Endodermal cell (in vitro differentiated cells): ENCODE measurements around the gene CH25H. TPM values are rescaled to one million over a fixed set of nuclear protein-coding genes. Genes with fewer than 3 reads are reported as not detected.
"Not testable (repeated sequence)": the region's sequence is repeated elsewhere in the genome, so short reads cannot be mapped to it uniquely, and the experiment has no call there.

Source experiments
- DNase-seq: peaks from one replicate; pipeline ENCODE4 v3.0.0-alpha.2; 2017
- H3K27ac ChIP-seq: 2 replicates; pipeline ENCODE4 v1.5.1; 2013; ENCODE audit warnings: mild to moderate bottlenecking, low read depth, low read length, moderate library complexity
- H3K27me3 ChIP-seq: 2 replicates; pipeline ENCODE4 v1.6.1; 2013; ENCODE audit warnings: mild to moderate bottlenecking, low read length, moderate library complexity; ENCODE audit not compliant: insufficient read depth, control insufficient read depth, poor library complexity, severe bottlenecking
- H3K36me3 ChIP-seq: 2 replicates; pipeline ENCODE4 v1.7.0; 2013; ENCODE audit warnings: mild to moderate bottlenecking, low read length, moderate library complexity; ENCODE audit not compliant: control insufficient read depth, insufficient read depth
- H3K4me1 ChIP-seq: one replicate; pipeline ENCODE4 v1.7.0; 2013; ENCODE audit warnings: low read length; ENCODE audit not compliant: control insufficient read depth, insufficient read depth
- H3K4me3 ChIP-seq: 2 replicates; pipeline ENCODE4 v1.5.1; 2013; ENCODE audit warnings: mild to moderate bottlenecking, low read length, moderate library complexity
- H3K9ac ChIP-seq: 2 replicates; pipeline ENCODE4 v1.6.1; 2013; ENCODE audit warnings: mild to moderate bottlenecking, low read length, moderate library complexity; ENCODE audit not compliant: poor library complexity, severe bottlenecking; ENCODE audit errors: extremely low read depth
- H3K9me3 ChIP-seq: 2 replicates; pipeline ENCODE4 v1.6.1; 2013; ENCODE audit warnings: mild to moderate bottlenecking, low read length, moderate library complexity; ENCODE audit not compliant: control insufficient read depth
- H3K27ac Mint-ChIP-seq: 2 replicates; pipeline ENCODE4 v1.8.0; 2020; ENCODE audit warnings: mixed read lengths
- H3K27me3 Mint-ChIP-seq: 2 replicates; pipeline ENCODE4 v1.8.0; 2021; ENCODE audit warnings: mild to moderate bottlenecking, mixed read lengths; ENCODE audit not compliant: insufficient read depth
- H3K36me3 Mint-ChIP-seq: 2 replicates; pipeline ENCODE4 v1.8.0; 2020; ENCODE audit warnings: low read depth, mixed read lengths
- H3K4me1 Mint-ChIP-seq: 2 replicates; pipeline ENCODE4 v1.8.0; 2020; ENCODE audit warnings: mixed read lengths
- H3K4me3 Mint-ChIP-seq: 2 replicates; pipeline ENCODE4 v1.8.0; 2020; ENCODE audit warnings: mild to moderate bottlenecking, moderate library complexity, mixed read lengths
- H3K9me3 Mint-ChIP-seq: 2 replicates; pipeline ENCODE4 v1.8.0; 2020; ENCODE audit warnings: mild to moderate bottlenecking, mixed read lengths
- CTCF ChIP-seq: fragments of 200-600 bp; sonication (generic); conservative IDR thresholded peaks from 2 replicates; pipeline ENCODE4 v1.5.0; 2021; ENCODE audit warnings: antibody characterized with exemption, mild to moderate bottlenecking
- WGBS, 2 experiments: methylation state at CpG; one replicate each; pipeline versions ENCODE4 v1.1.5 to v1.1.7; 2013; ENCODE audit warnings: missing lambda C conversion rate in 2 of 2, mixed read lengths in 1 of 2; ENCODE audit not compliant: insufficient coverage in 1 of 2, insufficient read length in 1 of 2; 5-methylcytosine and 5-hydroxymethylcytosine counted together
- total RNA-seq, 2 donors: library from RNA; stranded (reverse); fragmentation: NEBNext Ultra II Directional in 1 of 2; extraction: Animal tissue kit (Norgen Biotek cat#: 25700) in 1 of 2; gene quantifications; 2 replicates in 1 of 2; 3 replicates in 1 of 2; pipeline ENCODE4 v1.2.1, GENCODE V29; 2021

CH25H gene
- total RNA-seq, 2 donors from 2014 or later = not detected

DNA sequence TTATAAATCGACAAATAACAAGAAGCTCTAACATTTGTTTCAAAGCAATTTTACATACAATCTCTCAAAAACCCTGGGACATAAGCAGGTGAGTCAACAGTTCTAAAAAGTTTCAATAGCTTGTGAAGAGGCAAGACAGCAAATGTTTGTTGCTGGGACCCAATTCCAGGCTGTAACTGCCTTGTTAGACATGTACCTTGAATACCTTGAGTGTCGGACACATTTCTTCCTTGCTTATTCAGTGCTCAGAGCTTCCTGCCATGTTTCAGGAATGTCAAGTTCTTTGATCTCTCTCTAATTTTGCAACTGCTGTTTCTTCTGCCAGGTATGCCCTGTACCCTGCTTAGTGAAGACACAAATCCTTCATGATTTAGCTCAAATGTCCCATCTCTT is 5.1 kb downstream of the CH25H start:
- DNase-seq = no peak
- H3K27ac Mint-ChIP-seq = no peak overlapping the region
- 63 to 64% methylated on average over 2 of the region's 2 CpGs for WGBS, 2 experiments
- Histone ChIP-seq H3K27ac (no peak overlapping the region), H3K9ac (no peak overlapping the region), H3K4me3 (no peak overlapping the region), H3K36me3 (no peaks in the 10 kb centered on the region), H3K27me3 (peaks cover 55% of the 10 kb centered on the region), H3K9me3 (no peaks in the 10 kb centered on the region), H3K4me1 (no peaks in the 10 kb centered on the region)
- H3K4me3 Mint-ChIP-seq = no peak overlapping the region
- no peak for TF ChIP-seq CTCF
- H3K4me1 Mint-ChIP-seq = peaks cover 8% of the 10 kb centered on the region
- H3K27me3 Mint-ChIP-seq = peaks cover 3% of the 10 kb centered on the region
- H3K36me3 Mint-ChIP-seq = no peaks in the 10 kb centered on the region
- no peaks in the 10 kb centered on the region for H3K9me3 Mint-ChIP-seq

GRCh38 chr10:89201345-89202032 is 5.6 kb downstream of the CH25H start:
- no peak overlapping the region for H3K9ac ChIP-seq
- H3K4me3 ChIP-seq = no peak overlapping the region
- H3K9me3 ChIP-seq = no peaks in the 10 kb centered on the region
- H3K36me3 ChIP-seq = no peaks in the 10 kb centered on the region
- peaks cover 49% of the 10 kb centered on the region for H3K27me3 ChIP-seq
- TF ChIP-seq CTCF = no peak
- no peak overlapping the region for H3K27ac ChIP-seq
- peaks cover 2% of the 10 kb centered on the region for H3K4me1 Mint-ChIP-seq
- no peak overlapping the region for H3K4me3 Mint-ChIP-seq
- no peak overlapping the region for H3K27ac Mint-ChIP-seq
- H3K27me3 Mint-ChIP-seq = peaks cover 3% of the 10 kb centered on the region
- DNase-seq = no peak
- no peaks in the 10 kb centered on the region for H3K36me3 Mint-ChIP-seq
- H3K4me1 ChIP-seq = no peaks in the 10 kb centered on the region
- WGBS, 2 experiments = 88 to 93% methylated on average over 7 of the region's 7 CpGs
- no peaks in the 10 kb centered on the region for H3K9me3 Mint-ChIP-seq

- 97% methylated on average over 3 of the region's 4 CpGs; no CpG with 5 or more reads in 1 of the 2 experiments for WGBS, 2 experiments
- Mint-ChIP-seq H3K4me3 (no peak overlapping the region), H3K36me3 (no peaks in the 10 kb centered on the region), H3K27me3 (peaks cover 3% of the 10 kb centered on the region), H3K27ac (no peak overlapping the region), H3K9me3 (no peaks in the 10 kb centered on the region), H3K4me1 (no peaks in the 10 kb centered on the region)
- no peaks in the 10 kb centered on the region for H3K4me1 ChIP-seq
- H3K9ac ChIP-seq = no peak overlapping the region
- H3K9me3 ChIP-seq = no peaks in the 10 kb centered on the region
- no peak overlapping the region for H3K27ac ChIP-seq
- H3K4me3 ChIP-seq = no peak overlapping the region
- TF ChIP-seq CTCF = no peak
- DNase-seq = no peak
- H3K36me3 ChIP-seq = no peaks in the 10 kb centered on the region
- H3K27me3 ChIP-seq = peaks cover 9% of the 10 kb centered on the region
These were observed 9.6 kb downstream of the CH25H start for GRCh38 chr10:89197473-89197872.

DNA sequence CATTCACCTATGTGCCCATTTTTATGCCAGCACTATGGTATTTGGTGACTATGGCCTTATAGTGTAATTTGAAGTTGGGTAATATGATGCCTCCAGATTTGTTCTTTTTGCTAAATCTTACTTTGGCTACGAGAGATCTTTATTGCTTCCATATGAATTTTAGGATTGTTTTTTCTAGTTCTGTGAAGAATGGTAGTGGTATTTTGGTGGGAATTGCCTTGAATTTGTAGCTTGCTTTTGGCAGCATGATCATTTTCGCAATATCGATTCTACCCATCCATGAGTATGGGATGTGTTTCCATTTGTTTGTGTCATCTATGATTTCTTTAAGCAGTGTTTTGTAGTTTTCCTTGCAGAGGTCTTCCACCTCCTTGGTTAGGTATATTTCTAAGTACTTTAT is 15.8 kb downstream of the CH25H start:
- not testable (repeated sequence) for H3K9me3 ChIP-seq, H3K4me1 Mint-ChIP-seq, H3K9me3 Mint-ChIP-seq, H3K27ac Mint-ChIP-seq, H3K27ac ChIP-seq, DNase-seq, H3K9ac ChIP-seq, H3K36me3 ChIP-seq, H3K4me3 Mint-ChIP-seq, H3K36me3 Mint-ChIP-seq, H3K4me1 ChIP-seq, H3K27me3 ChIP-seq, H3K4me3 ChIP-seq
- 80 to 95% methylated on average over 1 to 3 of the region's 3 CpGs for WGBS, 2 experiments
- peaks cover 10% of the 10 kb centered on the region for H3K27me3 Mint-ChIP-seq
